CD4-positive, alpha-beta T cell treated with Interleukin-15 for 4 hours (primary cell): ENCODE measurements around the gene SNRNP40.

Experiments
- DNase-seq: peaks from one replicate; pipeline ENCODE4 v3.0.0-alpha.2; 2020; ENCODE audit warnings: low spot score

SNRNP40 gene

GRCh38 chr1:31230378-31230777 is 66.2 kb downstream of the SNRNP40 start:
- DNase-seq = no peak

- DNase-seq = no peak
Measured at GRCh38 chr1:31228986-31229385, 67.6 kb downstream of the SNRNP40 start.

GRCh38 chr1:31227891-31228568 is 68.6 kb downstream of the SNRNP40 start:
- no peak for DNase-seq

- no peak for DNase-seq
Measured at GRCh38 chr1:31224068-31224467, 72.5 kb downstream of the SNRNP40 start.

GRCh38 chr1:31222176-31222575 is 74.4 kb downstream of the SNRNP40 start:
- DNase-seq = no peak

- DNase-seq = no peak
Measured at GRCh38 chr1:31221072-31221471, 75.5 kb downstream of the SNRNP40 start.

DNA sequence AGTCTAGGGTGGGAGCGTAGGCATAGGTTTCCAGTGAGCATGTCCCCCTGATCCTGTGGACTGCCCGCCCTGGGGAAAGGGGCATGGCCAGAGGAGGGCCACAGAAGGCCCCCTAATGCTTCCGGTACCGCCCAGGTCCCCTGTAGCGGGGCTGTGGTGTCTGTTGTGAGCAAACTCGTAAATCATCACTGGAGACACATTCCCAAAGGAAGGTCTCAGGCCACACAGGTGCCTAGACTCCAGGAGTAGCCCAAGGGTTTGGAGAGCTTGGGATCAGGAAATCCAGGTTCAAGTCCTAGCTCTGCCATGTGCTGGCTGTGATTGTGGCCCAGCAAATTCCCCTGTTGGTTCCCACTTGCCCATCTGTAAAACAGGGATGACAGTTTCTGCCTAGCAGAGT is 77.1 kb downstream of the SNRNP40 start:
- no peak for DNase-seq

- DNase-seq = no peak
Measured at GRCh38 chr1:31218705-31219104, 77.9 kb downstream of the SNRNP40 start.

GRCh38 chr1:31216016-31216415 is 80.6 kb downstream of the SNRNP40 start:
- DNase-seq = no peak

DNA sequence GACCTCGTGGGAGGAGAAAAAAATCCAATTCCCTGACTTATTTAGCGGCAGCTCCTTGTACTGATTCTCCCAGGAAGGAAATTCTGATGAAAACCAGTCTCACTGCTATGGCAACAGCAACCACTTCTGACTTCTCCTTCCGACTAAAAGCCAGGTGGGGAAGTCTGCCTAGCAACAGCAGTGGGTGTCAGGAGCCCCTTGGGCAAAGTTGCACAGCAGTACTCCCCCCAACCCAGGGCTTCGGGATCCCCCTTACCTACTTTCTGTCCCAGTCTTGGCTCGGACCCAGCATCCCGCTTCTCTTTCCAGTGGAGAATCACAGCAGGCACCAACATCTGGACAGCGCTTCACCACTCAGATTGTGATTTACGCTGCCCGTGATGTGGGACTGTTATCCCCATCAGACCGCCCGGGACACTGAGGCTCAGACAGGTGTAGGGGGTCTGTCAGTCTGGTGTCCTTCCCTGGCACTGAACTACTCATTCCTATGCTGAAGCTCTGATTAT is 81.5 kb downstream of the SNRNP40 start:
- no peak for DNase-seq

DNA sequence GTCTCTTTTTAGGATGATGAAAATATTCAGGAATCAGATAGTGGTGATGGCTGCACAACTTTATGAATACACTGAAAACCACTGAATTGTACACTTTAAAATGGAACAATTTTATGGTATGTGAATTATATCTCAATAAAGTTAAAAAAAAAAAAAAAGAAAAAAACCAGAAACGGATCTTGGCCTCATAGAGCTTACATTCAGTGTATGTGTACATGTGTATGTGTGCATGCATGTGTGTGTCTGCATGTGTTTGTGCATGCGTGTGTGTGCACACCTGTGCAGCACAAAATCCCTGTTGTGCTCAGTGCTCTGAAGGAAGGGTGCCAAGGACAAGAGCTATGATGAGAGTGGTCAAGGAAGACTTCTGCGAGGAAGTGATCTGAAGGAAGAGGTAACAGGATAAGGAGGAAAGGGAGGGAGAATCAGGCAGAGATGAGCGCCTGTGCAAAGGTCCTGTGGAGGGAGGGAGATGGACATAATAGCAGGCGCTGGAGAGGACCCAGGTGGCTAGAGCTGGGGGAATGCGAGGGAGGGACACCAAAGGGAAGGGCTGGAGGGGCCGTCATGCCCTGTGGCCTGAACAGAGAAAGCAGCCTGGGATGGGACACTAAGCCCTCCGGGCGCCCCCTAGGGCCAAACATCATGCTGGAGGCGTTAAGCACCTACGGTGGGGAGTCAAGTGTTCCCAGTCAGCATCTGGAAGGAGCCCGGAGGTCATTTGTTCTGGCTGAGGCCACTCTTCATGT is 82.1 kb downstream of the SNRNP40 start:
- DNase-seq = no peak
